ENCODE data around the gene THAP2.
"Not testable (repeated sequence)": the region's sequence is repeated elsewhere in the genome, so short reads cannot be mapped to it uniquely, and the experiment has no call there.

THAP2 gene

GRCh38 chr12:71688961-71689570 is 25.0 kb downstream of the THAP2 start:
- CTCF ChIA-PET: no interaction called here
- POLR2A ChIA-PET: no interaction called here
- no peak for TF ChIP-seq CTCF (IDR thresholded peaks at IDR 0.05; ENCODE audit: control extremely low read depth, extremely low read depth, low read depth, missing control alignments)
- no peak for DNase-seq (ENCODE audit: extremely low spot score)

GRCh38 chr12:71691504-71692129 is 27.5 kb downstream of the THAP2 start:
- DNase-seq (ENCODE audit: extremely low spot score): no peak
- POLR2A ChIA-PET: no interaction called here
- CTCF ChIA-PET: interaction anchor here (0.7 kb wide), 1 partner anchor 12 kb away, joined by 3 read pairs; no protein-coding TSS in a partner anchor
- no peak for TF ChIP-seq CTCF (IDR thresholded peaks at IDR 0.05; ENCODE audit: control extremely low read depth, extremely low read depth, low read depth, missing control alignments)

GRCh38 chr12:71693126-71693525 is 29.0 kb downstream of the THAP2 start:
- CTCF ChIA-PET: interaction anchor here (1.6 to 2.4 kb wide), 2 partner anchors 30 to 54 kb away, joined by 5 to 6 read pairs; partner anchors contain the start of gene ZFC3H1
- no peak for DNase-seq (ENCODE audit: extremely low spot score)
- TF ChIP-seq CTCF (IDR thresholded peaks at IDR 0.05; ENCODE audit: control extremely low read depth, extremely low read depth, low read depth, missing control alignments): no peak
- POLR2A ChIA-PET: interaction anchor here (1.0 kb wide), 1 partner anchor 29 kb away, joined by 3 read pairs; the partner anchor contains the start of genes THAP2 and ZFC3H1

GRCh38 chr12:71693651-71694050 is 29.6 kb downstream of the THAP2 start:
- ChIA-PET POLR2A (interaction anchor here (1.0 kb wide), 1 partner anchor 30 kb away, joined by 3 read pairs; the partner anchor contains the start of genes THAP2 and ZFC3H1), CTCF (interaction anchor here (1.6 to 2.4 kb wide), 2 partner anchors 30 to 54 kb away, joined by 5 to 6 read pairs; partner anchors contain the start of gene ZFC3H1)
- DNase-seq (ENCODE audit: extremely low spot score): not testable (repeated sequence)

- ChIA-PET CTCF (interaction anchor here (0.6 to 2.7 kb wide), 5 partner anchors 10 to 54 kb away, joined by 3 to 16 read pairs (median 5); partner anchors contain the start of gene ZFC3H1), POLR2A (interaction anchor here (1.0 kb wide), 1 partner anchor 30 kb away, joined by 3 read pairs; the partner anchor contains the start of genes THAP2 and ZFC3H1)
- no peak for TF ChIP-seq CTCF (IDR thresholded peaks at IDR 0.05; ENCODE audit: control extremely low read depth, extremely low read depth, low read depth, missing control alignments)
- DNase-seq (ENCODE audit: extremely low spot score): peak; percentile 56
Observed at GRCh38 chr12:71694099-71694820, 30.2 kb downstream of the THAP2 start.

GRCh38 chr12:71695782-71696181 is 31.7 kb downstream of the THAP2 start:
- POLR2A ChIA-PET: no interaction called here
- CTCF ChIA-PET: interaction anchor here (1.2 to 2.7 kb wide), 3 partner anchors 10 to 52 kb away, joined by 3 to 16 read pairs (median 13); partner anchors contain the start of gene TMEM19
- no peak for DNase-seq (ENCODE audit: extremely low spot score)
- no peak for TF ChIP-seq CTCF (IDR thresholded peaks at IDR 0.05; ENCODE audit: control extremely low read depth, extremely low read depth, low read depth, missing control alignments)

- DNase-seq (ENCODE audit: extremely low spot score); POLR2A ChIA-PET: not testable (repeated sequence)
- CTCF ChIA-PET: interaction anchor here (1.2 to 4.0 kb wide), 4 partner anchors 12 to 65 kb away, joined by 3 to 20 read pairs (median 4); partner anchors contain the start of gene TMEM19
Observed at GRCh38 chr12:71702181-71702580, 38.1 kb downstream of the THAP2 start.
